GM10266 (cell line): ENCODE data around the gene FGF1.

Source experiments
- DNase-seq: peaks from one replicate; pipeline ENCODE4 v3.0.0; 2012; ENCODE audit errors: extremely low spot score
- CTCF ChIP-seq: IDR thresholded peaks from 2 replicates; pipeline ENCODE4 v1.5.1; 2012; ENCODE audit warnings: mild to moderate bottlenecking, low read depth; ENCODE audit not compliant: control insufficient read depth, insufficient read depth; ENCODE audit errors: missing control alignments

Gene FGF1

GRCh38 chr5:142701673-142702311 lies 15.9 kb upstream of the FGF1 start:
- DNase-seq = no peak
- TF ChIP-seq CTCF = no peak

GRCh38 chr5:142700566-142700965 lies 14.7 kb upstream of the FGF1 start:
- TF ChIP-seq CTCF = no peak
- no peak for DNase-seq

- TF ChIP-seq CTCF = peak; percentile 91
- DNase-seq = peak; percentile 72
These were observed 13.4 kb upstream of the FGF1 start for GRCh38 chr5:142699184-142699720.

GRCh38 chr5:142698447-142699183 lies 12.7 kb upstream of the FGF1 start:
- TF ChIP-seq CTCF = no peak
- DNase-seq = no peak

- TF ChIP-seq CTCF = no peak
- DNase-seq = no peak
These were observed 11.7 kb upstream of the FGF1 start for GRCh38 chr5:142697356-142698255.

GRCh38 chr5:142696379-142696778 lies 10.5 kb upstream of the FGF1 start:
- DNase-seq = no peak
- no peak for TF ChIP-seq CTCF
